WTC11 (cell line): ENCODE results near the gene FOXP4. TPM values are rescaled to one million over a fixed set of nuclear protein-coding genes. Genes with fewer than 3 reads are reported as not detected.

Source experiments
- ATAC-seq: fragments of 200-7000 bp; cut with Tn5 transposase; 2 replicates; pipeline ENCODE4 v1.10.0; 2021; ENCODE audit warnings: mild to moderate bottlenecking, moderate library complexity
- CTCF ChIA-PET: fragments of 300-600 bp; sonication (Branson Sonifier 250); formaldehyde crosslinking; loops from one replicate; lab custom pipeline; 2021; ENCODE audit warnings: antibody characterized with exemption; lab: Charles Lee
- POLR2A ChIA-PET: fragments of 350-600 bp; sonication (Branson Sonifier 250); formaldehyde crosslinking; loops from one replicate; lab custom pipeline; 2021; ENCODE audit warnings: antibody characterized with exemption; lab: Charles Lee
- DNase-seq: peaks from one replicate; pipeline ENCODE4 v3.0.0; 2021; ENCODE audit warnings: low spot score
- H3K27ac Mint-ChIP-seq: 2 replicates; pipeline ENCODE4 v1.8.0; 2021; ENCODE audit warnings: mixed read lengths
- H3K27me3 Mint-ChIP-seq: 2 replicates; pipeline ENCODE4 v1.8.0; 2021; ENCODE audit warnings: low read depth, mild to moderate bottlenecking, moderate library complexity, mixed read lengths
- H3K36me3 Mint-ChIP-seq: 2 replicates; pipeline ENCODE4 v1.8.0; 2021; ENCODE audit warnings: mixed read lengths
- H3K4me1 Mint-ChIP-seq: 2 replicates; pipeline ENCODE4 v1.8.0; 2022; ENCODE audit warnings: mixed read lengths
- H3K4me3 Mint-ChIP-seq: 2 replicates; pipeline ENCODE4 v1.8.0; 2021; ENCODE audit warnings: mild to moderate bottlenecking, moderate library complexity, mixed read lengths
- H3K9me3 Mint-ChIP-seq: 2 replicates; pipeline ENCODE4 v1.8.0; 2021; ENCODE audit warnings: mixed read lengths
- ATF1 ChIP-seq: sonication (generic); formaldehyde crosslinking; IDR thresholded peaks from 2 replicates; pipeline ENCODE4 v1.8.1; 2023; ENCODE audit warnings: mild to moderate bottlenecking, moderate library complexity, missing genetic modification reagents
- CDX4 ChIP-seq: fragments of 250-450 bp; sonication (Bioruptor Pico); IDR thresholded peaks from 2 replicates; pipeline ENCODE4 v1.9.0; 2021; ENCODE audit warnings: moderate library complexity, mild to moderate bottlenecking, inconsistent platforms, borderline replicate concordance
- ETV6 ChIP-seq: sonication (generic); formaldehyde crosslinking; IDR thresholded peaks from 2 replicates; pipeline ENCODE4 v1.8.1; 2022; ENCODE audit warnings: mild to moderate bottlenecking, missing genetic modification reagents
- GTF2I ChIP-seq: fragments of 250-450 bp; sonication (Bioruptor Pico); conservative IDR thresholded peaks from 2 replicates; pipeline ENCODE4 v1.4.0; 2021; ENCODE audit warnings: mild to moderate bottlenecking
- HMGA2 ChIP-seq: fragments of 250-450 bp; sonication (Bioruptor Pico); IDR thresholded peaks from 2 replicates; pipeline ENCODE4 v1.4.0; 2021; ENCODE audit warnings: mild to moderate bottlenecking, moderate library complexity
- IRF2 ChIP-seq: sonication (generic); formaldehyde crosslinking; IDR thresholded peaks from 2 replicates; pipeline ENCODE4 v1.8.0; 2022; ENCODE audit warnings: low read depth, missing genetic modification reagents, borderline replicate concordance
- JUN ChIP-seq: sonication (generic); formaldehyde crosslinking; IDR thresholded peaks from 2 replicates; pipeline ENCODE4 v1.8.0; 2023; ENCODE audit warnings: mild to moderate bottlenecking, missing genetic modification reagents
- MLX ChIP-seq: sonication (generic); formaldehyde crosslinking; IDR thresholded peaks from 2 replicates; pipeline ENCODE4 v1.8.1; 2023; ENCODE audit warnings: mild to moderate bottlenecking, missing genetic modification reagents, moderate library complexity
- MXD4 ChIP-seq: fragments of 250-450 bp; sonication (Bioruptor Pico); IDR thresholded peaks from 2 replicates; pipeline ENCODE4 v1.8.0; 2021; ENCODE audit warnings: mild to moderate bottlenecking, moderate library complexity, borderline replicate concordance
- NFE2L1 ChIP-seq: sonication (generic); formaldehyde crosslinking; IDR thresholded peaks from 2 replicates; pipeline ENCODE4 v1.8.1; 2023; ENCODE audit warnings: missing genetic modification reagents
- NR1H2 ChIP-seq: sonication (generic); formaldehyde crosslinking; IDR thresholded peaks from 2 replicates; pipeline ENCODE4 v1.9.0; 2021; ENCODE audit warnings: mild to moderate bottlenecking, moderate library complexity, missing genetic modification reagents
- OVOL2 ChIP-seq: fragments of 250-450 bp; sonication (Bioruptor Pico); IDR thresholded peaks from 2 replicates; pipeline ENCODE4 v1.9.0; 2021; ENCODE audit warnings: mild to moderate bottlenecking, borderline replicate concordance
- STAT6 ChIP-seq: sonication (generic); formaldehyde crosslinking; conservative IDR thresholded peaks from 2 replicates; pipeline ENCODE4 v1.8.1; 2023; ENCODE audit warnings: mild to moderate bottlenecking, low read depth, missing genetic modification reagents, moderate library complexity
- TEAD1 ChIP-seq: sonication (generic); formaldehyde crosslinking; IDR thresholded peaks from 2 replicates; pipeline ENCODE4 v1.8.0; 2022; ENCODE audit warnings: mild to moderate bottlenecking, missing genetic modification reagents
- total RNA-seq: library from RNA; stranded (reverse); gene quantifications from 3 replicates; pipeline ENCODE4 v1.2.3, GENCODE V29; 2021
- TF ChIP-seq, protein P1 (sequence below): sonication (generic); formaldehyde crosslinking; IDR thresholded peaks from 2 replicates; pipeline ENCODE4 v1.8.1; 2023; ENCODE audit warnings: mild to moderate bottlenecking, missing genetic modification reagents, borderline replicate concordance
- TF ChIP-seq, protein P2 (sequence below): sonication (generic); formaldehyde crosslinking; IDR thresholded peaks from 2 replicates; pipeline ENCODE4 v1.8.0; 2023; ENCODE audit warnings: missing genetic modification reagents, mild to moderate bottlenecking, borderline replicate concordance
- TF ChIP-seq, protein P3 (sequence below): sonication (generic); formaldehyde crosslinking; IDR thresholded peaks from 2 replicates; pipeline ENCODE4 v1.8.1; 2022; ENCODE audit warnings: low read depth, mild to moderate bottlenecking, moderate library complexity, missing genetic modification reagents, borderline replicate concordance
- TF ChIP-seq, protein P4 (sequence below): sonication (generic); formaldehyde crosslinking; IDR thresholded peaks from 2 replicates; pipeline ENCODE4 v1.8.1; 2023; ENCODE audit warnings: mild to moderate bottlenecking, missing genetic modification reagents

The FOXP4 gene
- total RNA-seq, 1 experiment from 2014 or later, result 36.6 TPM

- peaks cover 43% of the 10 kb centered on the region for H3K4me1 Mint-ChIP-seq
- TF ChIP-seq MXD4, result no peak
- TF ChIP-seq, protein P1, sequence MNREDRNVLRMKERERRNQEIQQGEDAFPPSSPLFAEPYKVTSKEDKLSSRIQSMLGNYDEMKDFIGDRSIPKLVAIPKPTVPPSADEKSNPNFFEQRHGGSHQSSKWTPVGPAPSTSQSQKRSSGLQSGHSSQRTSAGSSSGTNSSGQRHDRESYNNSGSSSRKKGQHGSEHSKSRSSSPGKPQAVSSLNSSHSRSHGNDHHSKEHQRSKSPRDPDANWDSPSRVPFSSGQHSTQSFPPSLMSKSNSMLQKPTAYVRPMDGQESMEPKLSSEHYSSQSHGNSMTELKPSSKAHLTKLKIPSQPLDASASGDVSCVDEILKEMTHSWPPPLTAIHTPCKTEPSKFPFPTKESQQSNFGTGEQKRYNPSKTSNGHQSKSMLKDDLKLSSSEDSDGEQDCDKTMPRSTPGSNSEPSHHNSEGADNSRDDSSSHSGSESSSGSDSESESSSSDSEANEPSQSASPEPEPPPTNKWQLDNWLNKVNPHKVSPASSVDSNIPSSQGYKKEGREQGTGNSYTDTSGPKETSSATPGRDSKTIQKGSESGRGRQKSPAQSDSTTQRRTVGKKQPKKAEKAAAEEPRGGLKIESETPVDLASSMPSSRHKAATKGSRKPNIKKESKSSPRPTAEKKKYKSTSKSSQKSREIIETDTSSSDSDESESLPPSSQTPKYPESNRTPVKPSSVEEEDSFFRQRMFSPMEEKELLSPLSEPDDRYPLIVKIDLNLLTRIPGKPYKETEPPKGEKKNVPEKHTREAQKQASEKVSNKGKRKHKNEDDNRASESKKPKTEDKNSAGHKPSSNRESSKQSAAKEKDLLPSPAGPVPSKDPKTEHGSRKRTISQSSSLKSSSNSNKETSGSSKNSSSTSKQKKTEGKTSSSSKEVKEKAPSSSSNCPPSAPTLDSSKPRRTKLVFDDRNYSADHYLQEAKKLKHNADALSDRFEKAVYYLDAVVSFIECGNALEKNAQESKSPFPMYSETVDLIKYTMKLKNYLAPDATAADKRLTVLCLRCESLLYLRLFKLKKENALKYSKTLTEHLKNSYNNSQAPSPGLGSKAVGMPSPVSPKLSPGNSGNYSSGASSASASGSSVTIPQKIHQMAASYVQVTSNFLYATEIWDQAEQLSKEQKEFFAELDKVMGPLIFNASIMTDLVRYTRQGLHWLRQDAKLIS, result no peak
- TF ChIP-seq MLX (CRISPR knock-in tag), result no peak
- TF ChIP-seq, protein P2, sequence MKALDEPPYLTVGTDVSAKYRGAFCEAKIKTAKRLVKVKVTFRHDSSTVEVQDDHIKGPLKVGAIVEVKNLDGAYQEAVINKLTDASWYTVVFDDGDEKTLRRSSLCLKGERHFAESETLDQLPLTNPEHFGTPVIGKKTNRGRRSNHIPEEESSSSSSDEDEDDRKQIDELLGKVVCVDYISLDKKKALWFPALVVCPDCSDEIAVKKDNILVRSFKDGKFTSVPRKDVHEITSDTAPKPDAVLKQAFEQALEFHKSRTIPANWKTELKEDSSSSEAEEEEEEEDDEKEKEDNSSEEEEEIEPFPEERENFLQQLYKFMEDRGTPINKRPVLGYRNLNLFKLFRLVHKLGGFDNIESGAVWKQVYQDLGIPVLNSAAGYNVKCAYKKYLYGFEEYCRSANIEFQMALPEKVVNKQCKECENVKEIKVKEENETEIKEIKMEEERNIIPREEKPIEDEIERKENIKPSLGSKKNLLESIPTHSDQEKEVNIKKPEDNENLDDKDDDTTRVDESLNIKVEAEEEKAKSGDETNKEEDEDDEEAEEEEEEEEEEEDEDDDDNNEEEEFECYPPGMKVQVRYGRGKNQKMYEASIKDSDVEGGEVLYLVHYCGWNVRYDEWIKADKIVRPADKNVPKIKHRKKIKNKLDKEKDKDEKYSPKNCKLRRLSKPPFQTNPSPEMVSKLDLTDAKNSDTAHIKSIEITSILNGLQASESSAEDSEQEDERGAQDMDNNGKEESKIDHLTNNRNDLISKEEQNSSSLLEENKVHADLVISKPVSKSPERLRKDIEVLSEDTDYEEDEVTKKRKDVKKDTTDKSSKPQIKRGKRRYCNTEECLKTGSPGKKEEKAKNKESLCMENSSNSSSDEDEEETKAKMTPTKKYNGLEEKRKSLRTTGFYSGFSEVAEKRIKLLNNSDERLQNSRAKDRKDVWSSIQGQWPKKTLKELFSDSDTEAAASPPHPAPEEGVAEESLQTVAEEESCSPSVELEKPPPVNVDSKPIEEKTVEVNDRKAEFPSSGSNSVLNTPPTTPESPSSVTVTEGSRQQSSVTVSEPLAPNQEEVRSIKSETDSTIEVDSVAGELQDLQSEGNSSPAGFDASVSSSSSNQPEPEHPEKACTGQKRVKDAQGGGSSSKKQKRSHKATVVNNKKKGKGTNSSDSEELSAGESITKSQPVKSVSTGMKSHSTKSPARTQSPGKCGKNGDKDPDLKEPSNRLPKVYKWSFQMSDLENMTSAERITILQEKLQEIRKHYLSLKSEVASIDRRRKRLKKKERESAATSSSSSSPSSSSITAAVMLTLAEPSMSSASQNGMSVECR, result no peak
- no peak for TF ChIP-seq CDX4 (CRISPR knock-in tag)
- TF ChIP-seq TEAD1 (CRISPR knock-in tag), result no peak
- TF ChIP-seq, protein P3, sequence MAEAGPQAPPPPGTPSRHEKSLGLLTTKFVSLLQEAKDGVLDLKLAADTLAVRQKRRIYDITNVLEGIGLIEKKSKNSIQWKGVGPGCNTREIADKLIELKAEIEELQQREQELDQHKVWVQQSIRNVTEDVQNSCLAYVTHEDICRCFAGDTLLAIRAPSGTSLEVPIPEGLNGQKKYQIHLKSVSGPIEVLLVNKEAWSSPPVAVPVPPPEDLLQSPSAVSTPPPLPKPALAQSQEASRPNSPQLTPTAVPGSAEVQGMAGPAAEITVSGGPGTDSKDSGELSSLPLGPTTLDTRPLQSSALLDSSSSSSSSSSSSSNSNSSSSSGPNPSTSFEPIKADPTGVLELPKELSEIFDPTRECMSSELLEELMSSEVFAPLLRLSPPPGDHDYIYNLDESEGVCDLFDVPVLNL (CRISPR knock-in tag), result no peak
- no peak for TF ChIP-seq OVOL2 (CRISPR knock-in tag)
- TF ChIP-seq ATF1 (CRISPR knock-in tag), result no peak
- no peak for TF ChIP-seq NFE2L1 (CRISPR knock-in tag)
- TF ChIP-seq JUN (CRISPR knock-in tag), result no peak
- TF ChIP-seq NR1H2 (CRISPR knock-in tag), result no peak
- TF ChIP-seq ETV6 (CRISPR knock-in tag), result no peak
- no peak for TF ChIP-seq IRF2
- no peak for TF ChIP-seq STAT6
- TF ChIP-seq, protein P4, sequence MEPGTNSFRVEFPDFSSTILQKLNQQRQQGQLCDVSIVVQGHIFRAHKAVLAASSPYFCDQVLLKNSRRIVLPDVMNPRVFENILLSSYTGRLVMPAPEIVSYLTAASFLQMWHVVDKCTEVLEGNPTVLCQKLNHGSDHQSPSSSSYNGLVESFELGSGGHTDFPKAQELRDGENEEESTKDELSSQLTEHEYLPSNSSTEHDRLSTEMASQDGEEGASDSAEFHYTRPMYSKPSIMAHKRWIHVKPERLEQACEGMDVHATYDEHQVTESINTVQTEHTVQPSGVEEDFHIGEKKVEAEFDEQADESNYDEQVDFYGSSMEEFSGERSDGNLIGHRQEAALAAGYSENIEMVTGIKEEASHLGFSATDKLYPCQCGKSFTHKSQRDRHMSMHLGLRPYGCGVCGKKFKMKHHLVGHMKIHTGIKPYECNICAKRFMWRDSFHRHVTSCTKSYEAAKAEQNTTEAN (CRISPR knock-in tag), result no peak
- no peak for TF ChIP-seq GTF2I
- no peak for TF ChIP-seq HMGA2 (CRISPR knock-in tag)
- no peaks in the 10 kb centered on the region for H3K9me3 Mint-ChIP-seq
- no peak overlapping the region for H3K27ac Mint-ChIP-seq
- ChIA-PET POLR2A (no interaction called here), CTCF (interaction anchor here (0.6 to 2.3 kb wide), 7 partner anchors 32 to 227 kb away, joined by 3 to 7 read pairs (median 4); no protein-coding TSS in a partner anchor)
- DNase-seq, result no peak
- ATAC-seq, result no peak
- H3K4me3 Mint-ChIP-seq, result no peak overlapping the region
- no peaks in the 10 kb centered on the region; the same call in 1 of the 2 replicates for H3K36me3 Mint-ChIP-seq
- H3K27me3 Mint-ChIP-seq, result peaks cover 7% of the 10 kb centered on the region; the same call in 1 of the 2 replicates
Observed at GRCh38 chr6:41594766-41595165, 48.6 kb downstream of the FOXP4 start.
